GM13976 (cell line): ENCODE measurements around the gene ITPR1.

Experiments used
- DNase-seq: peaks from one replicate; pipeline ENCODE4 v3.0.0; 2012; ENCODE audit warnings: low spot score
- CTCF ChIP-seq: IDR thresholded peaks from 2 replicates; pipeline ENCODE4 v1.5.1; 2012; ENCODE audit warnings: borderline replicate concordance, mild to moderate bottlenecking; ENCODE audit not compliant: insufficient read depth; ENCODE audit errors: extremely low read depth, missing control alignments, control extremely low read depth
- in situ Hi-C: fragments of 300-500 bp; cut with MboI; formaldehyde crosslinking; loops from one replicate; pipeline ENCODE4 v1.12.0; 2022; ENCODE audit warnings: low sequenced_read_pairs, mixed read lengths, inconsistent platforms; ENCODE audit not compliant: unreplicated experiment

Gene ITPR1

GRCh38 chr3:4656626-4657328 is 163.6 kb downstream of the ITPR1 start:
- no peak for DNase-seq
- no peak for TF ChIP-seq CTCF
- in situ Hi-C loops: no loop called here

GRCh38 chr3:4660936-4661335 is 167.8 kb downstream of the ITPR1 start:
- in situ Hi-C loops: no loop called here
- no peak for TF ChIP-seq CTCF
- no peak for DNase-seq

- in situ Hi-C loops: no loop called here
- no peak for TF ChIP-seq CTCF
These were observed 171.3 kb downstream of the ITPR1 start for GRCh38 chr3:4664412-4664811.

GRCh38 chr3:4665197-4665596 is 172.0 kb downstream of the ITPR1 start:
- no peak for TF ChIP-seq CTCF
- in situ Hi-C loops: no loop called here
- DNase-seq: no peak

More at GRCh38 chr3:4664412-4664811, 171.3 kb downstream of the ITPR1 start:
- no peak for DNase-seq

- in situ Hi-C loops: no loop called here
- TF ChIP-seq CTCF: no peak
- DNase-seq: no peak
These were observed 172.9 kb downstream of the ITPR1 start for GRCh38 chr3:4666071-4666470.

GRCh38 chr3:4670352-4670751 is 177.2 kb downstream of the ITPR1 start:
- in situ Hi-C loops: no loop called here
- no peak for DNase-seq
- no peak for TF ChIP-seq CTCF
